Epidermal melanocyte (primary cell): ENCODE measurements around the gene HLA-B.

Source experiments
- DNase-seq: peaks from one replicate; pipeline ENCODE4 v3.0.0; 2011; ENCODE audit warnings: low spot score; ENCODE audit not compliant: insufficient read length

Gene HLA-B

DNA sequence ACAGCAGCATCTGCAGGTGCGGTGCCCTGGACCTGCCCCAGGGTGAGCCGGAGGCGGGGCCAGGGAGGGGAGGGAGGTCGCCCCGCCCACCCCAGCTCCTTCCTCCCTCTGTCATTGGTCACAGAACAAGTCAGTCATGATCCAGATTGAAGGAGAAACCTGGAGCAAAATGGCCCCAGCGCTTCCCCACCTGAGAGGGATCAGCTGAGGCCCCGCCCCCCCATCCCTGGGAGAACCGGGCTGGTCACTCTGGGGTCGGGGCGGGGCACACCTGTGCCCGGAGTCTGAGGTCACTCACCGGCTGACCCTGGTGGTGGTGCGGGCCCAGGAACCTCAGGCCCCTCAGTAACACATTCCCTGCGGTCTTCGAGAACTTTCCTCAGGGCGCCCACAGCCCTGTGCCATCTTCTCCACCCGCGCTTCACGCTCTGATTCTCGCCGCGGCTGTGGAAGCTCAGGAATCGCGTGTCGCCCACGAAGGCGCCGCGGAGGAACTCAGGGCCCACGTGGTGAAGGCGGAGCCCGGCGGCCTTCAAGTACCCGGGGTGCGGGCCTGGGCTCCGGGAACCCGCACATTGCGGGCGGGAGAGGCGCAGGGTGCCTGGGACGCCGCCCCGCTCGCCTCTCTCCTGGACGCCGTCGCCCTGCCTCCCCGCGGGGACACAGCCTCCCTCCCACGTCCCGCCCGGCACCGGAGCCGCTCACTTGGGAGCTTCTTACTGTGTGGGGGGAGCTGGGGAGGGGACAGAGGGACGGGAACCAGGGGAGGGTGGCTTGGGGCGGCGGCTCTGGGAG, 48.7 kb downstream of the HLA-B start:
- DNase-seq = no peak

DNA sequence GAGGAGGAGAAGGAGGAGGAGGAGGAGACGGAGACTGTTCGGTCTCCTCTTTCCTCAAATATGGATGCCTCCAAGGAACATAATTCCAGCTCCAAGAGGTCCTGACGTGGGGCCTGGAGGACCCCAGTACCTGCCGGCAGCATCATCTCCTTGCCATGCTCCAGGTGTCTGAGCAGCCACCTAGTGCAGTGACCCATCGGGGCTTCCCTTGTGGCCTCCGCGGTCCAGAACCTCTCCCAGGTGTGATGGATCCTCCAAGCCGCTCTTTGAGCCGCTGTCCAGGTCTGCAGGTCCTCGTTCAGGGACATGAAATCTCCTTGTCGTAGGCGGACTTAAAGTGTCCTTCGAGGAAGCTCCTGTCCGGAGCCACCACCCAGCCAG, 49.3 kb downstream of the HLA-B start:
- DNase-seq = no peak

DNA sequence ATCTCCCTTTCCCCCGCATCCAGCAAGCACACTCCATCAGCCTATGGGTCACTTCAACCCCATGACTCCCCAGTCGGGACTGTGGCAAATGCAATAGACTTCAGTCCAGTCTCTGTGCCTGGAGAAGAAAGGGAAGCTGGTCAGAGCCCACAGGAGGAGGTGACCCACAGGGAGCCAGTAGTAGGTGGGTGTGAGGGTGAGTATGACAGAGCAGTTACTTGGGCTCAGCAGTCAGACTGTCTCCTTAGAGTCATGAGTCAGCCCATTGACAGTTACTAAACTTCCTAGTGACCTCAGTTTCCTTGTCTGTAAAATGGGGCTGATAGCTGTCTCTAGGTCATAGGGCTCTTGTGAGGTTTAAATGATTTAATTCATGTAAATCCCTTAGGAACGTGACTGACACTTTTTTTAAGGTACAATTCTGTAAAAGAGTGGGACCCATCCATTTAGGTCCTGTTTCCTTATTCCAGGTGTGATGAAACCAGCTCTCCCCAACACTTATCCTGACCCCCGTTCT, 51.2 kb downstream of the HLA-B start:
- no peak for DNase-seq

DNA sequence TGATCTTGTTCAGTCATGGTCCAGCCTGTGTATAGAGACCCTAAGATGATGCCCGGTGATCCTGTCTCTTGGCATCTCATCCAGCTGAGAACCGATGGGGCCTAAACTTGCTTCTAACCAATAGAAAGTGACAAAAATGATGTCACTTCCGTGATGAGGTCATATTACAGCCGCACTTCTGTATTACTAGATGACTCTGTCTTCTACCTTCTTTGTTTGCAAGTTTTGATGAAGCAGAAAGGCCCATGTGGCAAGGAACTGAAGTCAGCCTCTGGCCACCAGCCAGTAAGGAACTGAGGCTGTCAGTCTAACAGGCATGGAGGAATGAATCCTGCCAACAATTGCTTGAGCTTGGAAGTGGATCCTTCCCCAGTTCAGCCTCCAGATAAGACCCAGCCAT, 52.3 kb downstream of the HLA-B start:
- no peak for DNase-seq
